GM18508 (cell line): ENCODE data around the gene GAGE10.
"Not testable (repeated sequence)": the region's sequence is repeated elsewhere in the genome, so short reads cannot be mapped to it uniquely, and the experiment has no call there.

Source experiments
- ATAC-seq: cut with Tn5 transposase; IDR thresholded peaks from one replicate; pipeline ENCODE4 v1.9.1; 2021; ENCODE audit warnings: moderate number of reproducible peaks; ENCODE audit not compliant: insufficient read depth, unreplicated experiment

GAGE10 gene

GRCh38 chrX:49316085-49316484 is 12.6 kb downstream of the GAGE10 start:
- ATAC-seq = no peak

GRCh38 chrX:49321737-49322136 is 18.3 kb downstream of the GAGE10 start, which contains the start of gene GAGE12J:
GAGE12J (plus strand) TSS chrX:49322037; CDS start chrX:49323194, 1,157 bp downstream.
- not testable (repeated sequence) for ATAC-seq

- ATAC-seq = not testable (repeated sequence)
Observed at GRCh38 chrX:49322266-49322665, 18.8 kb downstream of the GAGE10 start.

- ATAC-seq = not testable (repeated sequence)
Observed at GRCh38 chrX:49323735-49324134, 20.3 kb downstream of the GAGE10 start.

GRCh38 chrX:49330421-49330820 is 27.0 kb downstream of the GAGE10 start:
- not testable (repeated sequence) for ATAC-seq

GRCh38 chrX:49331282-49331681 is 27.8 kb downstream of the GAGE10 start, which contains the start of gene GAGE13:
GAGE13 (plus strand) TSS chrX:49331582; CDS start chrX:49332738, 1,156 bp downstream.
- not testable (repeated sequence) for ATAC-seq

- not testable (repeated sequence) for ATAC-seq
Observed at GRCh38 chrX:49331841-49332240, 28.4 kb downstream of the GAGE10 start.

- ATAC-seq = not testable (repeated sequence)
Observed at GRCh38 chrX:49341449-49341848, 38.0 kb downstream of the GAGE10 start.

- ATAC-seq = not testable (repeated sequence)
Observed at GRCh38 chrX:49344496-49345175, 41.2 kb downstream of the GAGE10 start.

- ATAC-seq = not testable (repeated sequence)
Observed at GRCh38 chrX:49345402-49345801, 42.0 kb downstream of the GAGE10 start.

- not testable (repeated sequence) for ATAC-seq
Observed at GRCh38 chrX:49346150-49346549, 42.7 kb downstream of the GAGE10 start.
